HCT116 (cell line): ENCODE data around the gene GSAP. TPM values are rescaled to one million over a fixed set of nuclear protein-coding genes. Genes with fewer than 3 reads are reported as not detected.

Experiments
- ATAC-seq: fragments of 200-7000 bp; cut with Tn5 transposase; 2 replicates; pipeline ENCODE4 v1.9.1; 2020; ENCODE audit warnings: mild to moderate bottlenecking, moderate library complexity
- BruUV-seq: library from RNA; stranded (reverse); fragments of 400-500 nt; replicated peaks from 2 replicates; lab custom pipeline; 2021; lab: Mats Ljungman, UMichigan
- CTCF ChIA-PET: fragments of 300-600 bp; sonication (Branson Sonifier 250); formaldehyde crosslinking; loops from one replicate; lab custom pipeline; 2021; ENCODE audit warnings: antibody characterized with exemption; lab: Charles Lee
- POLR2A ChIA-PET: fragments of 300-600, 350-600 bp; sonication (Branson Sonifier 250); formaldehyde crosslinking; loops from one replicate; lab custom pipeline; 2021; ENCODE audit warnings: antibody characterized with exemption; lab: Charles Lee
- RAD21 ChIA-PET, 2 experiments: fragments of 300-600 bp; sonication (Branson Sonifier 250); formaldehyde crosslinking; loops; one replicate each; lab custom pipeline; 2023; ENCODE audit warnings: low total read pairs in 2 of 2; ENCODE audit not compliant: uncharacterized antibody in 2 of 2, unreplicated experiment in 2 of 2, low non-redundant PET in 1 of 2; lab: Charles Lee
- DNase-seq: peaks from one replicate; pipeline ENCODE4 v3.0.0-alpha.2; 2010; ENCODE audit warnings: low read depth, low spot score
- H2AFZ ChIP-seq: fragments of 200-600 bp; shearing (Covaris generic), sonication (generic); 2 replicates; pipeline ENCODE4 v1.6.1; 2017; ENCODE audit warnings: low read depth, mixed run types, mixed read lengths, antibody characterized with exemption, low read length; ENCODE audit not compliant: poor library complexity, severe bottlenecking
- H3K27ac ChIP-seq: 2 replicates; pipeline ENCODE4 v1.5.1; 2012; ENCODE audit warnings: low read depth, low read length
- H3K27me3 ChIP-seq: fragments of 200-600 bp; sonication (generic); 2 replicates; pipeline ENCODE4 v1.6.1; 2016; ENCODE audit warnings: mixed run types, low read length, mixed read lengths; ENCODE audit not compliant: insufficient read depth
- H3K36me3 ChIP-seq, 2 experiments: fragments of 200-500 bp in 1 of 2; fragments of 200-600 bp in 1 of 2; sonication (Bioruptor generic) in 1 of 2; sonication (generic) in 1 of 2; 2 replicates each; pipeline versions ENCODE4 v1.5.1 to v1.6.1; 2014 to 2016; ENCODE audit warnings: low read length in 2 of 2, inconsistent platforms in 1 of 2, mixed read lengths in 1 of 2, mixed run types in 1 of 2; ENCODE audit not compliant: insufficient read depth in 2 of 2, control insufficient read depth in 1 of 2
- H3K4me1 ChIP-seq, 2 experiments: fragments of 200-600 bp in 1 of 2; sonication (generic) in 1 of 2; 2 replicates each; pipeline versions ENCODE4 v1.5.1 to v1.6.1; 2012 to 2017; ENCODE audit warnings: low read length in 2 of 2, inconsistent platforms in 1 of 2, mild to moderate bottlenecking in 1 of 2, mixed read lengths in 1 of 2, mixed run types in 1 of 2, moderate library complexity in 1 of 2; ENCODE audit not compliant: insufficient read depth in 2 of 2, control insufficient read depth in 1 of 2
- H3K4me2 ChIP-seq: fragments of 200-600 bp; sonication (generic); 2 replicates; pipeline ENCODE4 v1.6.1; 2017; ENCODE audit warnings: mixed run types, low read length, mixed read lengths
- H3K4me3 ChIP-seq, 2 experiments: fragments of 200-600 bp in 1 of 2; sonication (generic) in 1 of 2; replicated peaks in 1 of 2; 2 replicates each; pipeline ENCODE4 v1.5.1; 2011 to 2016; ENCODE audit warnings: low read length in 2 of 2, control low read depth in 1 of 2, low read depth in 1 of 2, mild to moderate bottlenecking in 1 of 2, mixed read lengths in 1 of 2, mixed run types in 1 of 2
- H3K79me2 ChIP-seq: fragments of 200-600 bp; sonication (generic); 2 replicates; pipeline ENCODE4 v1.6.1; 2017; ENCODE audit warnings: mild to moderate bottlenecking, mixed run types, low read length, moderate library complexity, mixed read lengths; ENCODE audit not compliant: insufficient read depth
- H3K9ac ChIP-seq: fragments of 200-600 bp; sonication (generic); 2 replicates; pipeline ENCODE4 v1.6.1; 2016; ENCODE audit warnings: low read length, mixed read lengths
- H3K9me2 ChIP-seq: fragments of 200-600 bp; sonication (generic), shearing (Covaris generic); 2 replicates; pipeline ENCODE4 v1.6.1; 2017; ENCODE audit warnings: mixed run types, mild to moderate bottlenecking, moderate library complexity; ENCODE audit not compliant: insufficient read depth
- H3K9me3 ChIP-seq, 2 experiments: fragments of 200-500 bp in 1 of 2; fragments of 200-600 bp in 1 of 2; sonication (Bioruptor generic) in 1 of 2; sonication (generic) in 1 of 2; 2 replicates each; pipeline ENCODE4 v1.6.1; 2014 to 2017; ENCODE audit warnings: low read length in 2 of 2, mixed read lengths in 2 of 2, inconsistent platforms in 1 of 2, low read depth in 1 of 2, mild to moderate bottlenecking in 1 of 2, mixed run types in 1 of 2, moderate library complexity in 1 of 2; ENCODE audit not compliant: control insufficient read depth in 1 of 2, insufficient read depth in 1 of 2
- H4K20me1 ChIP-seq: fragments of 200-600 bp; sonication (generic), shearing (Covaris generic); 2 replicates; pipeline ENCODE4 v1.6.1; 2017; ENCODE audit warnings: mixed run types, mild to moderate bottlenecking, moderate library complexity; ENCODE audit not compliant: insufficient read depth
- EGR1 ChIP-seq: IDR thresholded peaks from 2 replicates; pipeline ENCODE4 v1.6.1; 2012; ENCODE audit warnings: low read depth
- EZH2 ChIP-seq: fragments of 200-600 bp; sonication (generic); IDR thresholded peaks from 2 replicates; pipeline ENCODE4 v1.6.1; 2017; ENCODE audit warnings: antibody characterized with exemption, mixed run types
- FOSL1 ChIP-seq: IDR thresholded peaks from 2 replicates; pipeline ENCODE4 v1.6.1; 2012; ENCODE audit warnings: low read depth
- JUND ChIP-seq: IDR thresholded peaks from 2 replicates; pipeline ENCODE4 v1.6.1; 2012
- RAD21 ChIP-seq: IDR thresholded peaks from 2 replicates; pipeline ENCODE4 v1.6.1; 2012; ENCODE audit warnings: low read depth, mild to moderate bottlenecking
- SP1 ChIP-seq: IDR thresholded peaks from 2 replicates; pipeline ENCODE4 v1.6.1; 2012; ENCODE audit warnings: low read depth
- SRF ChIP-seq: IDR thresholded peaks from 2 replicates; pipeline ENCODE4 v1.6.1; 2012; ENCODE audit warnings: low read depth
- intact Hi-C: fragments of 100-400 bp; cut with micrococcal nuclease; formaldehyde crosslinking; loops from 2 replicates; pipeline ENCODE4 v1.10.0; 2022
- total RNA-seq: library from RNA; stranded (reverse); gene quantifications from one replicate; pipeline ENCODE4 v1.2.1, GENCODE V29; 2021; ENCODE audit not compliant: unreplicated experiment

The GSAP gene
- total RNA-seq, 1 experiment from 2014 or later: not detected

DNA sequence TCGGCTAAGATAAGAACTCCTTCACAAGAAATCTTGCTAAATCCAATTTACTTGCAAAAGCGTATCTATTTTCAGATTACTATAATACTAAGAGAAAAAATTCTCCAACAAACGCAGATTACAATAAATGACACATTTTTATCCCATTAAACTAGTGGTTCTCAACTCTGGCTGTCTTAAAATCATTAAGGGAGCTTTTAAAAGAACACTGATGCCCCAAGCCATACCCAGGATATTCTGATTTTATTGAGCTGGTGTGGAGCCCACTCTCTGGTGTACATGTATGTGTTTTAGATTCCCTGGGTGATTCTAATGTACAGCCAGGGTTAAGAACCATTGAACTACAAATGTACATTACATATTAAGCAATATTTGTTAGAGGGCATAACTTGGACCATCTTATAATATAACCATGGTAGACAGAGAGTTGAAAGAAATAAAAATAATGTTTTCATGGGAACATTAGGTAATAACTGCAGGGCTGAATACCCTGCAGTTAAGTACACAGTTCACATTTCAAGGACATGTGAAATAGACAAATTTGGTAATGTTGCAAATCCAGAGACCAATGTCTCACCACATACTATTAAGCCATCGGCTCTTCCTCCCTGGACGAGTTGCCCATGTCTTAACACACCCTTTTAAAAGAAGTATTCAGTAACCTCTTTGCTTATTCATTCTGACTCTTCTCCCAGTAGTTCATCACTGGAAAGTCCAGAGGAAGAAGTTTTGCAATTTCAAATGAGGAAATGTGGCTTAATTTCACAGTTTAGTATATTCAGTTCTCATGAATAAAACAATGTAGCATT is 6.2 kb downstream of the GSAP start:
- Histone ChIP-seq H3K27me3 (no peaks in the 10 kb centered on the region), H3K4me1 (peaks cover 3 to 12% of the 10 kb centered on the region in 2 experiments), H3K9me2 (no peaks in the 10 kb centered on the region), H3K9me3 (no peaks in the 10 kb centered on the region), H3K79me2 (no peaks in the 10 kb centered on the region), H3K4me2 (peak overlapping the region; percentile 29), H3K4me3 (0 out of 4 replicates have a peak overlapping the region, but pooled peaks of 1 of the 2 experiments have one; percentile 0), H2AFZ (peak overlapping the region; percentile 18), H4K20me1 (no peaks in the 10 kb centered on the region), H3K9ac (no peak overlapping the region), H3K36me3 (no peaks in the 10 kb centered on the region), H3K27ac (no peak overlapping the region)
- DNase-seq (no peak), ATAC-seq (no peak)
- ChIA-PET RAD21 (no interaction called here), POLR2A (no interaction called here), CTCF (interaction anchor here (0.6 kb wide), 1 partner anchor 19 kb away, joined by 4 read pairs; no protein-coding TSS in a partner anchor)
- BruUV-seq: no TSS peak
- intact Hi-C loops: no loop called here
- TF ChIP-seq JUND (no peak), EGR1 (no peak), RAD21 (no peak), SRF (no peak), EZH2 (no peak)

DNA sequence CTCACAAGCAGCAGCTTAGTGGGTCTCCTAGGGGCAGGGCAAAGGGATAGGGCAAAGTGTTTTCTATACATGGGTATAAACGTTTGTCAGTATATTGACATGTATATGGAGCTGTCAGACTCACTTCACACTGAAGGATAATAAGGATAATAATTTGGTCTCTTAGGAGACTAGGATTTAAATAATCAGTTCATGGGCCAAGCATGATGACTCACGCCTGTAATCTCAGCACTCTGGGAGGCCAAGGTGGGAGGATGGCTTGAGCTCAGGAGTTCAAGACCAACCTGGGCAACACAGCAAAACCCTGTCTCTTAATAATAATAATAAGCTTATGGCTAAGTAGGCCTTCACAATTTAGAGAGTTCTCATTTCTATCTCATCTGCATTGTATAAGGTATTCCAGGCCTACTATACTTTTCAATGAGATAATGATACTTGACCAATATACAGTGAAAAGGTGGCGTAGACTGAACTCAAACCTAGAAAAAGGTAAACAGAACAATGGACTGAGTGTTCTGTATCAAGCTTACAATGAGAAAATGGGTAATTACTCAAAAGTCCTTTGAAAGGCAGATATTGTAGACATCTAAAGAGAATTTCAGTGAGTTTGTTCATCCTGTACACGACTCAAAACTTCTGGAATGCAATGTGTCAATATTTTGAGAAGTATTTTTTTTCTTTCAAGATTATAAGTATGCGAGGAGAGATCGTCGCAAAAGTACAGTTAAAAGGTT is 7.0 kb downstream of the GSAP start:
- peak; percentile 54 for ATAC-seq
- Histone ChIP-seq H3K36me3 (no peaks in the 10 kb centered on the region), H3K27me3 (no peaks in the 10 kb centered on the region), H3K9me3 (no peaks in the 10 kb centered on the region), H3K9me2 (no peaks in the 10 kb centered on the region), H3K27ac (peak overlapping the region; percentile 8; the same call in 1 of the 2 replicates), H3K9ac (no peak overlapping the region), H3K4me2 (peak overlapping the region; percentile 29), H4K20me1 (no peaks in the 10 kb centered on the region), H2AFZ (no peak overlapping the region), H3K79me2 (no peaks in the 10 kb centered on the region), H3K4me3 (0 out of 4 replicates have a peak overlapping the region, but pooled peaks of 1 of the 2 experiments have one; percentile 0), H3K4me1 (peaks cover 3 to 12% of the 10 kb centered on the region in 2 experiments)
- ChIA-PET CTCF (interaction anchor here (0.6 kb wide), 1 partner anchor 18 kb away, joined by 4 read pairs; no protein-coding TSS in a partner anchor), POLR2A (no interaction called here), RAD21 (no interaction called here)
- DNase-seq: no peak
- no TSS peak for BruUV-seq
- intact Hi-C loops: no loop called here
- TF ChIP-seq SRF: no peak
- peak; percentile 6; the same call in 1 of the 2 replicates for TF ChIP-seq FOSL1
- TF ChIP-seq SP1: 0 out of 2 replicates have a peak, but pooled peaks have one; percentile 3
